B cell (primary cell): ENCODE measurements around the gene GARS1. TPM values are rescaled to one million over a fixed set of nuclear protein-coding genes. Genes with fewer than 3 reads are reported as not detected.
"Not testable (repeated sequence)": the region's sequence is repeated elsewhere in the genome, so short reads cannot be mapped to it uniquely, and the experiment has no call there.

Source experiments
- ATAC-seq: fragments of 200-7000 bp; cut with Tn5 transposase; one replicate; pipeline ENCODE4 v1.10.0; 2021; ENCODE audit warnings: low read depth, mild to moderate bottlenecking, moderate number of reproducible peaks, moderate library complexity
- CTCF ChIA-PET: fragments of 350-600 bp; sonication (Branson Sonifier 250); formaldehyde crosslinking; loops from one replicate; lab custom pipeline; 2021; ENCODE audit warnings: antibody characterized with exemption, inconsistent platforms; lab: Charles Lee
- POLR2A ChIA-PET: fragments of 350-600 bp; sonication (Branson Sonifier 250); formaldehyde crosslinking; loops from one replicate; lab custom pipeline; 2021; ENCODE audit warnings: antibody characterized with exemption; lab: Charles Lee
- DNase-seq: peaks from one replicate; pipeline ENCODE4 v3.0.0; 2013
- H2AFZ ChIP-seq: 2 replicates; pipeline ENCODE4 v1.6.1; 2012; ENCODE audit warnings: mild to moderate bottlenecking, low read depth, low read length; ENCODE audit not compliant: insufficient read depth, poor library complexity, severe bottlenecking
- H3K27ac ChIP-seq, 2 donors: 1 replicate in 1 of 2; 2 replicates in 1 of 2; pipeline ENCODE4 v1.5.1; 2012 to 2013; ENCODE audit warnings: low read length in 2 of 2, mild to moderate bottlenecking in 2 of 2, moderate library complexity in 1 of 2
- H3K27me3 ChIP-seq, 4 experiments: fragments of 200-600 bp in 1 of 4; sonication (generic) in 1 of 4; replicated peaks in 1 of 4; 1 replicate in 2 of 4; 2 replicates in 2 of 4; pipeline versions ENCODE4 v1.6.1 to v1.7.0; 2013 to 2016; ENCODE audit warnings: low read length in 3 of 4, mild to moderate bottlenecking in 2 of 4, mixed read lengths in 1 of 4, moderate library complexity in 1 of 4; ENCODE audit not compliant: insufficient read depth in 4 of 4, control insufficient read depth in 3 of 4; ENCODE audit errors: control extremely low read depth in 1 of 4
- H3K36me3 ChIP-seq, 2 experiments: replicated peaks in 1 of 2; 1 replicate in 1 of 2; 2 replicates in 1 of 2; pipeline versions ENCODE4 v1.6.1 to v1.7.1; 2013; ENCODE audit warnings: low read length in 1 of 2; ENCODE audit not compliant: insufficient read depth in 2 of 2, control insufficient read depth in 1 of 2; ENCODE audit errors: control extremely low read depth in 1 of 2, extremely low read depth in 1 of 2
- H3K4me1 ChIP-seq, 2 donors: fragments of 200-600 bp in 1 of 2; sonication (generic) in 1 of 2; 1 replicate in 1 of 2; 2 replicates in 1 of 2; pipeline versions ENCODE4 v1.5.1 to v1.6.1; 2013 to 2017; ENCODE audit warnings: low read length in 2 of 2; ENCODE audit not compliant: control insufficient read depth in 2 of 2, insufficient read depth in 2 of 2
- H3K4me2 ChIP-seq: replicated peaks from 2 replicates; pipeline ENCODE3; 2012; ENCODE audit warnings: mild to moderate bottlenecking, low read depth, low read length; ENCODE audit not compliant: poor library complexity, severe bottlenecking
- H3K4me3 ChIP-seq, 5 experiments: fragments of 200-600 bp in 1 of 5; sonication (generic) in 1 of 5; 1 replicate in 3 of 5; 2 replicates in 2 of 5; pipeline versions ENCODE4 v1.5.1 to v1.7.0; 2011 to 2016; ENCODE audit warnings: low read length in 4 of 5, mild to moderate bottlenecking in 4 of 5, low read depth in 2 of 5, control low read depth in 1 of 5, moderate library complexity in 1 of 5; ENCODE audit not compliant: insufficient read depth in 1 of 5; ENCODE audit errors: control extremely low read depth in 1 of 5, extremely low read depth in 1 of 5
- H3K79me2 ChIP-seq: fragments of 200-600 bp; sonication (generic); one replicate; pipeline ENCODE4 v1.6.0; 2016; ENCODE audit warnings: low read length; ENCODE audit not compliant: control insufficient read depth, insufficient read depth
- H3K9ac ChIP-seq: fragments of 200-600 bp; sonication (generic); 2 replicates; pipeline ENCODE4 v1.6.1; 2017; ENCODE audit warnings: mild to moderate bottlenecking, low read length, moderate library complexity
- H3K9me3 ChIP-seq, 3 donors: one replicate each; pipeline versions ENCODE4 v1.6.1 to v1.7.1; 2013; ENCODE audit warnings: low read length in 2 of 3; ENCODE audit not compliant: control insufficient read depth in 2 of 3, insufficient read depth in 1 of 3; ENCODE audit errors: control extremely low read depth in 1 of 3
- H4K20me1 ChIP-seq: 2 replicates; pipeline ENCODE4 v1.6.0; 2012; ENCODE audit warnings: mild to moderate bottlenecking, low read length; ENCODE audit not compliant: insufficient read depth, control insufficient read depth, poor library complexity, severe bottlenecking
- H3K27ac Mint-ChIP-seq: one replicate; pipeline ENCODE4 v1.8.0; 2021; ENCODE audit warnings: mixed read lengths
- H3K27me3 Mint-ChIP-seq: one replicate; pipeline ENCODE4 v1.8.0; 2021; ENCODE audit warnings: mixed read lengths
- H3K4me1 Mint-ChIP-seq: one replicate; pipeline ENCODE4 v1.8.0; 2021; ENCODE audit warnings: mixed read lengths
- H3K4me3 Mint-ChIP-seq: one replicate; pipeline ENCODE4 v1.8.0; 2021; ENCODE audit warnings: mixed read lengths
- H3K9me3 Mint-ChIP-seq: one replicate; pipeline ENCODE4 v1.8.0; 2022; ENCODE audit warnings: mixed read lengths; ENCODE audit not compliant: insufficient read depth
- CTCF ChIP-seq: fragments of 200-600 bp; IDR thresholded peaks from one replicate; pipeline ENCODE4 v1.8.0; 2022; ENCODE audit warnings: antibody characterized with exemption, mild to moderate bottlenecking
- EZH2 ChIP-seq: IDR thresholded peaks from 2 replicates; pipeline ENCODE4 v1.6.1; 2012; ENCODE audit warnings: borderline replicate concordance, low read depth, mild to moderate bottlenecking, moderate library complexity, low read length; ENCODE audit not compliant: insufficient read depth, poor library complexity, severe bottlenecking
- WGBS: methylation state at CpG from one replicate; pipeline ENCODE4 v1.1.5; 2013; ENCODE audit warnings: missing lambda C conversion rate; ENCODE audit not compliant: insufficient coverage; 5-methylcytosine and 5-hydroxymethylcytosine counted together
- intact Hi-C: fragments of 100-400 bp; cut with micrococcal nuclease; formaldehyde crosslinking; loops from one replicate; pipeline ENCODE4 v1.10.0; 2022
- polyA plus RNA-seq: library from polyadenylated mRNA; depleted of rRNA; stranded (reverse); fragments of >200 nt; gene quantifications from 2 replicates; pipeline ENCODE4 v1.2.3, GENCODE V29; 2012
- total RNA-seq, 2 donors: library from RNA; stranded (reverse); fragments of 120-200 nt in 1 of 2; gene quantifications; 1 replicate in 1 of 2; 2 replicates in 1 of 2; pipeline versions ENCODE4 v1.2.3 to v1.2.4, GENCODE V29; 2013 to 2022

The GARS1 gene
- total and polyA plus RNA-seq, 2 donors (not counting 1 experiment from before 2014, with no cell fraction given) = 54.9 to 61.7 TPM

- H3K4me3 Mint-ChIP-seq = no peak overlapping the region
- whole genome bisulfite sequencing = no CpG with 5 or more reads among the region's 2 CpGs
- ATAC-seq (no peak), DNase-seq (no peak)
- peaks cover 12 to 48% of the 10 kb centered on the region in 2 experiments for H3K36me3 ChIP-seq
- H4K20me1 ChIP-seq = no peaks in the 10 kb centered on the region
- H3K4me1 Mint-ChIP-seq = no peaks in the 10 kb centered on the region
- H3K9ac ChIP-seq = no peak overlapping the region
- H3K79me2 ChIP-seq = no peaks in the 10 kb centered on the region
- intact Hi-C loops = no loop called here
- no peaks in the 10 kb centered on the region for H3K9me3 Mint-ChIP-seq
- peaks cover 0 to 3% (median 0%) of the 10 kb centered on the region in 3 donors for H3K9me3 ChIP-seq
- no peaks in the 10 kb centered on the region for H3K4me1 ChIP-seq
- H3K27ac ChIP-seq = no peak overlapping the region
- no peak overlapping the region for H3K27ac Mint-ChIP-seq
- no peaks in the 10 kb centered on the region for H3K27me3 Mint-ChIP-seq
- ChIA-PET CTCF (interaction anchor here (2.8 to 4.4 kb wide), 2 partner anchors 293 to 396 kb away, joined by 8 to 82 read pairs; no protein-coding TSS in a partner anchor), POLR2A (no interaction called here)
- H3K4me2 ChIP-seq = no peak overlapping the region
- no peak overlapping the region for H3K4me3 ChIP-seq
- H3K27me3 ChIP-seq = no peaks in the 10 kb centered on the region
- no peak for TF ChIP-seq CTCF
- TF ChIP-seq EZH2 = no peak
- no peak overlapping the region for H2AFZ ChIP-seq
Observed at GRCh38 chr7:30566596-30566995, 28.1 kb upstream of the GARS1 start.

- no peak for ATAC-seq
- DNase-seq = no peak
- Histone ChIP-seq H3K9ac (no peak overlapping the region), H4K20me1 (no peaks in the 10 kb centered on the region), H3K9me3 (peaks cover 0 to 3% (median 0%) of the 10 kb centered on the region in 3 donors), H2AFZ (no peak overlapping the region), H3K4me2 (no peak overlapping the region), H3K79me2 (no peaks in the 10 kb centered on the region), H3K4me1 (no peaks in the 10 kb centered on the region), H3K27ac (no peak overlapping the region), H3K27me3 (no peaks in the 10 kb centered on the region), H3K4me3 (no peak overlapping the region), H3K36me3 (peaks cover 12 to 43% of the 10 kb centered on the region in 2 experiments)
- no peaks in the 10 kb centered on the region for H3K4me1 Mint-ChIP-seq
- H3K9me3 Mint-ChIP-seq = no peaks in the 10 kb centered on the region
- no peak overlapping the region for H3K27ac Mint-ChIP-seq
- no peak overlapping the region for H3K4me3 Mint-ChIP-seq
- intact Hi-C loops = no loop called here
- ChIA-PET CTCF (interaction anchor here (0.8 to 1.1 kb wide), 3 partner anchors 54 to 402 kb away, joined by 3 to 4 read pairs (median 3); no protein-coding TSS in a partner anchor), POLR2A (no interaction called here)
- TF ChIP-seq EZH2 = no peak
- TF ChIP-seq CTCF = no peak
- WGBS = 100% methylated on average over 3 of the region's 4 CpGs
- no peaks in the 10 kb centered on the region for H3K27me3 Mint-ChIP-seq
Observed at GRCh38 chr7:30567081-30567480, 27.6 kb upstream of the GARS1 start.

GRCh38 chr7:30570238-30570637, 24.4 kb upstream of the GARS1 start:
- ATAC-seq, H3K27ac Mint-ChIP-seq, H3K9ac ChIP-seq, H3K27me3 Mint-ChIP-seq, H3K4me1 Mint-ChIP-seq, H3K9me3 Mint-ChIP-seq, H3K27me3 ChIP-seq, H3K4me1 ChIP-seq, H4K20me1 ChIP-seq, H2AFZ ChIP-seq, H3K4me2 ChIP-seq, H3K79me2 ChIP-seq, H3K27ac ChIP-seq, DNase-seq, H3K9me3 ChIP-seq, POLR2A ChIA-PET, intact Hi-C loops, H3K4me3 ChIP-seq, H3K4me3 Mint-ChIP-seq: not testable (repeated sequence)
- H3K36me3 ChIP-seq = peaks cover 12 to 35% of the 10 kb centered on the region in 2 experiments
- CTCF ChIA-PET = interaction anchor here (1.3 kb wide), 1 partner anchor 21 kb away, joined by 4 read pairs; no protein-coding TSS in a partner anchor
- 100% methylated on average over 4 of the region's 4 CpGs for WGBS
